Measurements from ENCODE around the gene LRRC4B. TPM values are rescaled to one million over a fixed set of nuclear protein-coding genes. Genes with fewer than 3 reads are reported as not detected.
"Not testable (repeated sequence)": the region's sequence is repeated elsewhere in the genome, so short reads cannot be mapped to it uniquely, and the experiment has no call there.

LRRC4B gene
- total RNA-seq, 1 experiment from 2014 or later: 3.8 TPM

GRCh38 chr19:50590191-50590590 is 22.0 kb upstream of the LRRC4B start:
- Histone ChIP-seq H3K4me2 (ENCODE audit: insufficient read depth, insufficient read length, low read length) (no peak overlapping the region), H3K23ac (ENCODE audit: insufficient read length, low read depth, low read length) (no peak overlapping the region), H3T11ph (ENCODE audit: low read length) (no peak overlapping the region), H3K4me1 (ENCODE audit: insufficient read depth, low read length) (0 out of 2 replicates have a peak, but pooled peaks cover 1% of the 10 kb centered on the region), H3K79me1 (ENCODE audit: insufficient read depth, low read depth, low read length, poor library complexity, severe bottlenecking) (no peaks in the 10 kb centered on the region), H2AFZ (ENCODE audit: low read length) (no peak overlapping the region), H3K14ac (ENCODE audit: insufficient read depth, low read length) (no peak overlapping the region), H3K9ac (ENCODE audit: extremely low read depth, insufficient read length, low read length) (no peak overlapping the region), H3K23me2 (ENCODE audit: insufficient read length, low read depth, low read length, poor library complexity, severe bottlenecking) (no peaks in the 10 kb centered on the region), H2AK5ac (ENCODE audit: insufficient read length, low read length) (no peak overlapping the region), H2BK5ac (ENCODE audit: insufficient read length, low read length) (no peak overlapping the region), H3K4ac (ENCODE audit: low read depth, low read length) (no peak overlapping the region), H3K9me3 (ENCODE audit: control insufficient read depth, low read depth, low read length) (no peaks in the 10 kb centered on the region), H2BK20ac (ENCODE audit: low read depth, low read length, poor library complexity, severe bottlenecking) (no peak overlapping the region), H3K27ac (ENCODE audit: insufficient read length, low read depth, low read length) (no peak overlapping the region), H3K18ac (ENCODE audit: insufficient read length, low read depth, low read length) (no peak overlapping the region), H2BK15ac (ENCODE audit: low read depth, low read length) (no peak overlapping the region), H3K27me3 (ENCODE audit: insufficient read depth, low read length) (no peaks in the 10 kb centered on the region), H4K5ac (ENCODE audit: insufficient read length, low read depth, low read length) (no peak overlapping the region), H2BK12ac (ENCODE audit: insufficient read length, low read depth, low read length) (no peak overlapping the region), H4K20me1 (ENCODE audit: control insufficient read depth, insufficient read depth, insufficient read length) (no peaks in the 10 kb centered on the region), H4K8ac (replicated peaks; ENCODE audit: insufficient read length, low read depth, low read length) (no peak overlapping the region), H4K91ac (ENCODE audit: insufficient read length, low read depth, low read length) (no peak overlapping the region), H2BK120ac (ENCODE audit: low read depth, low read length, poor library complexity, severe bottlenecking) (no peak overlapping the region), H3K79me2 (ENCODE audit: insufficient read depth, low read length) (no peaks in the 10 kb centered on the region), H3K56ac (ENCODE audit: insufficient read length, low read depth, low read length) (no peak overlapping the region)
- peaks cover 6 to 11% of the 10 kb centered on the region in 2 experiments for H3K4me1 Mint-ChIP-seq
- TF ChIP-seq, protein P1, sequence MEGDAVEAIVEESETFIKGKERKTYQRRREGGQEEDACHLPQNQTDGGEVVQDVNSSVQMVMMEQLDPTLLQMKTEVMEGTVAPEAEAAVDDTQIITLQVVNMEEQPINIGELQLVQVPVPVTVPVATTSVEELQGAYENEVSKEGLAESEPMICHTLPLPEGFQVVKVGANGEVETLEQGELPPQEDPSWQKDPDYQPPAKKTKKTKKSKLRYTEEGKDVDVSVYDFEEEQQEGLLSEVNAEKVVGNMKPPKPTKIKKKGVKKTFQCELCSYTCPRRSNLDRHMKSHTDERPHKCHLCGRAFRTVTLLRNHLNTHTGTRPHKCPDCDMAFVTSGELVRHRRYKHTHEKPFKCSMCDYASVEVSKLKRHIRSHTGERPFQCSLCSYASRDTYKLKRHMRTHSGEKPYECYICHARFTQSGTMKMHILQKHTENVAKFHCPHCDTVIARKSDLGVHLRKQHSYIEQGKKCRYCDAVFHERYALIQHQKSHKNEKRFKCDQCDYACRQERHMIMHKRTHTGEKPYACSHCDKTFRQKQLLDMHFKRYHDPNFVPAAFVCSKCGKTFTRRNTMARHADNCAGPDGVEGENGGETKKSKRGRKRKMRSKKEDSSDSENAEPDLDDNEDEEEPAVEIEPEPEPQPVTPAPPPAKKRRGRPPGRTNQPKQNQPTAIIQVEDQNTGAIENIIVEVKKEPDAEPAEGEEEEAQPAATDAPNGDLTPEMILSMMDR (conservative IDR thresholded peaks at IDR 0.05): no peak
- no peak for DNase-seq
- peaks cover 41% of the 10 kb centered on the region for H3K27me3 Mint-ChIP-seq (ENCODE audit: low read depth)
- no peaks in the 10 kb centered on the region; a peak in 1 of 7 replicates for H3K36me3 Mint-ChIP-seq (ENCODE audit: insufficient read depth in 1 of 3, low read depth in 3 of 3)
- no peaks in the 10 kb centered on the region for H3K9me3 Mint-ChIP-seq
- WGBS (ENCODE audit: extremely low coverage, insufficient read length, low lambda C conversion rate): no CpG with 5 or more reads among the region's 3 CpGs
- no peak overlapping the region for H3K4me3 Mint-ChIP-seq
- H3K27ac Mint-ChIP-seq: no peak overlapping the region

GRCh38 chr19:50581795-50582660 is 13.8 kb upstream of the LRRC4B start:
- not testable (repeated sequence) for H3K9me3 ChIP-seq (ENCODE audit: control insufficient read depth, low read depth, low read length); H2BK120ac ChIP-seq (ENCODE audit: low read depth, low read length, poor library complexity, severe bottlenecking); H3K4me3 Mint-ChIP-seq; H2BK12ac ChIP-seq (ENCODE audit: insufficient read length, low read depth, low read length); H4K5ac ChIP-seq (ENCODE audit: insufficient read length, low read depth, low read length); H2AFZ ChIP-seq (ENCODE audit: low read length); H3K4me2 ChIP-seq (ENCODE audit: insufficient read depth, insufficient read length, low read length); H4K91ac ChIP-seq (ENCODE audit: insufficient read length, low read depth, low read length); H3K18ac ChIP-seq (ENCODE audit: insufficient read length, low read depth, low read length); H3K4ac ChIP-seq (ENCODE audit: low read depth, low read length); H2BK20ac ChIP-seq (ENCODE audit: low read depth, low read length, poor library complexity, severe bottlenecking); H3K23me2 ChIP-seq (ENCODE audit: insufficient read length, low read depth, low read length, poor library complexity, severe bottlenecking); H2AK5ac ChIP-seq (ENCODE audit: insufficient read length, low read length); H3K56ac ChIP-seq (ENCODE audit: insufficient read length, low read depth, low read length); H3K9me3 Mint-ChIP-seq; H4K8ac ChIP-seq (replicated peaks; ENCODE audit: insufficient read length, low read depth, low read length); H3K27me3 ChIP-seq (ENCODE audit: insufficient read depth, low read length); H3K14ac ChIP-seq (ENCODE audit: insufficient read depth, low read length); H3T11ph ChIP-seq (ENCODE audit: low read length); H4K20me1 ChIP-seq (ENCODE audit: control insufficient read depth, insufficient read depth, insufficient read length); H3K79me2 ChIP-seq (ENCODE audit: insufficient read depth, low read length); H3K4me1 ChIP-seq (ENCODE audit: insufficient read depth, low read length); H3K36me3 Mint-ChIP-seq (ENCODE audit: insufficient read depth in 1 of 3, low read depth in 3 of 3); H2BK5ac ChIP-seq (ENCODE audit: insufficient read length, low read length); H3K23ac ChIP-seq (ENCODE audit: insufficient read length, low read depth, low read length); DNase-seq; H3K27ac Mint-ChIP-seq; H2BK15ac ChIP-seq (ENCODE audit: low read depth, low read length); H3K79me1 ChIP-seq (ENCODE audit: insufficient read depth, low read depth, low read length, poor library complexity, severe bottlenecking); H3K9ac ChIP-seq (ENCODE audit: extremely low read depth, insufficient read length, low read length); H3K27ac ChIP-seq (ENCODE audit: insufficient read length, low read depth, low read length)
- H3K4me1 Mint-ChIP-seq: peaks cover 8 to 11% of the 10 kb centered on the region in 2 experiments
- no CpG with 5 or more reads among the region's 24 CpGs for WGBS (ENCODE audit: extremely low coverage, insufficient read length, low lambda C conversion rate)
- peaks cover 28% of the 10 kb centered on the region for H3K27me3 Mint-ChIP-seq (ENCODE audit: low read depth)
